HG02970 (cell line): ENCODE results near the gene IRAG1.

Source experiments
- ATAC-seq: cut with Tn5 transposase; IDR thresholded peaks from one replicate; pipeline ENCODE4 v1.9.1; 2021; ENCODE audit warnings: mild to moderate bottlenecking, moderate library complexity, moderate number of reproducible peaks; ENCODE audit not compliant: unreplicated experiment, low FRiP score

IRAG1 gene

GRCh38 chr11:10650630-10651029, 42.9 kb downstream of the IRAG1 start:
- ATAC-seq = no peak

- no peak for ATAC-seq
These were observed 43.4 kb downstream of the IRAG1 start for GRCh38 chr11:10650166-10650565.

GRCh38 chr11:10648871-10649270, 44.7 kb downstream of the IRAG1 start:
- no peak for ATAC-seq

GRCh38 chr11:10646681-10647355, 46.7 kb downstream of the IRAG1 start:
- no peak for ATAC-seq

GRCh38 chr11:10646005-10646404, 47.5 kb downstream of the IRAG1 start:
- no peak for ATAC-seq

- no peak for ATAC-seq
These were observed 48.3 kb downstream of the IRAG1 start for GRCh38 chr11:10645212-10645795.
